ENCODE data around the gene DUS4L. TPM values are rescaled to one million over a fixed set of nuclear protein-coding genes. Genes with fewer than 3 reads are reported as not detected.

The DUS4L gene
- total and polyA plus RNA-seq, 7 experiments from 2014 or later: 7.5 to 14.1 (median 10.4) TPM

DNA sequence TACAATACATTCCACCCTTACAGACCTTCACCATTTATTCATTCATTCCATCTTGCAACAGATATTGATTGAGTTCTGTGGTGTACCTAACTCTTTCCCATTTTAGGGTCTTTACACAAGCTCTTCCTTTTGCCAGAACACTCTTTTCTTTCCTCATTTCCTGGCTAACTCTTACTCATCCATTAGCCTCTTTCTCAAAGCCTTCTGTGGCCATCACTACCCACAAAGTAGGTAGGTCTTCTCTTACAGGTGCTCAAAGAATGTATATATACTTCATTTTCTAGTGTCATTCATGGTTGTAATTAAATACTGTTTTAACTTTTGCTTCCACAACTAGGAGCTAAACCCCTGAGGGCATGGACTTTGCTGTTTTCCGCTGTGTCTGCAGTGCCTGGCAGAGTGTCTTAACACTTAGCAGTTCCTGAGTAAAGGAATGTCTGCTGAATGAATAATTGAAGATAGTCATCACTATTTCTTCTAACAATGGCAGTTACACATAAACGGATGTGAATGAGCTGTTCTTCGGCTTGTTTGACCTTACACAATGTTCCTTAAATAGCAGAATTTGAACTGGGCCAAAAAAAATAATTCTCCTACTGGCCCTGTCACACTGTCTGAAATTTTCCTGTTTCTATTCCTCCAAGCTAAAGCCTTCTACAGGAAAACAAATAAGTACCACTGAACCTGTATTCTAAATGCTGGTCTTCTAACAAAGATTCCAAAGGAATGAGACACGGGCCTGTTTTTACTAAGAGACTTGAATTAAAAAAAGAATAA lies 31.4 kb downstream of the DUS4L start:
- H3K4me3 Mint-ChIP-seq: no peak overlapping the region
- H3K27me3 Mint-ChIP-seq: no peaks in the 10 kb centered on the region
- intact Hi-C loops (cut with micrococcal nuclease): no loop called here
- ATAC-seq (no peak), DNase-seq (no peak)
- CTCF ChIA-PET: no interaction called here
- Histone ChIP-seq H3K9me3 (ENCODE audit: control insufficient read depth in 2 of 3, low read length in 3 of 3) (no peaks in the 10 kb centered on the region), H3K27ac (ENCODE audit: low read depth, low read length) (no peak overlapping the region), H3K4me1 (ENCODE audit: control insufficient read depth in 2 of 2, insufficient read depth in 2 of 2, low read length in 2 of 2) (no peaks in the 10 kb centered on the region), H3K36me3 (ENCODE audit: control insufficient read depth in 2 of 3, insufficient read depth in 3 of 3, low read length in 3 of 3) (peaks cover 0 to 6% (median 0%) of the 10 kb centered on the region in 3 experiments), H3K4me3 (ENCODE audit: low read length) (no peak overlapping the region), H3K27me3 (ENCODE audit: control insufficient read depth in 2 of 2, insufficient read depth in 2 of 2, low read length in 2 of 2) (no peaks in the 10 kb centered on the region)
- H3K27ac Mint-ChIP-seq: no peak overlapping the region
- H3K4me1 Mint-ChIP-seq: peaks cover 0 to 4% (median 0%) of the 10 kb centered on the region in 7 donors
- POLR2A ChIA-PET: interaction anchor here (1.1 to 1.4 kb wide), 2 partner anchors 11 to 13 kb away, joined by 3 read pairs; no protein-coding TSS in a partner anchor
- no peaks in the 10 kb centered on the region for H3K9me3 Mint-ChIP-seq
- H3K36me3 Mint-ChIP-seq: peaks cover 0 to 25% (median 9%) of the 10 kb centered on the region in 5 donors

DNA sequence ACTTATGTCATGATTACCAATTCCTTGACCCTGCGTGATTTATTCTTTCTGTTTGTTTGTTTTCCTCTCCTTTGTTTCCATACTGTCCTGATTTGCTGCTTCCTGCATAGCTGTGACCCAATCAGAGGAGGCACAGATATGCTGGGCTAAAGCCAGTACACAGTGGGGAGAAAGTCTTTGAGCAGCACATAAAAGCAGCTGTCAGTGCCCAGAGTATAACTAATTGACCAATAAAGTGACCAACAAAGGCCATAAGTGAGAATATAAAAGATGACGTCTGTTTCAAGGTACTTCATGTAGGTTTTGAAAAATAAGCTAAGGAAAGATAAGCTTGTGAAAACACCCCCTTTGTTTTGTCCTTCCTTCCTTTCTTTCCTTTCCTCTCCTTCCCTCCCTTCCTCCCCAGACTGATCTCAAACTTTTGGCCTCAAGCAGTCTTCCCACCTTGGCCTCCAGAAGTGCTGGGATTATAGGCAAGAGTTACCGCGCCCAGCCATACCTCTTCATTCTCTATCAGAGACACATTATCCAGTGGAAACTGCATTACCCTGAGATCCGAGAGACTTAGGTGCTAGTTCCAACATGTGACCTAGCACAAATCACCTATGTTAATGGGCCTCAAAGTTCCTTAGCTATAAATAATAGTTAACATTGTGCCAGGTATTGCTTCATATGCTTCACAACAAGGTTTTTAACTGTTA lies 33.3 kb downstream of the DUS4L start:
- POLR2A ChIA-PET: no interaction called here
- ATAC-seq: no peak
- no peak overlapping the region for H3K4me3 Mint-ChIP-seq

DNA sequence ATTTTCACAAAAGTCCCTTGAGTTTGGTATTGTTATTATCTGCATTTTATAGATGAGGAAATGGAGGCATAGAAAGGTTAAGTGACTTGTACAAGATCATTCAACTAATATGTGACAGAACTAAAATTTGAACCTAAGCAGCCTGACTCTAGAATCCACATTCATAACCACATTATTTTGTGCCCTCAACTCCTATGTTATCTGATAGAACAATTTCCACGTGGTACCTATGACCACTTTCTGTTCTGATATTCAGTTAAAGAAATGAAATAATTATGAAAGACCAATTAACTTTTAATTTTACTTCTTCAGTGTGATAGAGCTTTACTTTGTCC lies 33.8 kb downstream of the DUS4L start:
- Histone ChIP-seq H3K9me3 (ENCODE audit: control insufficient read depth in 2 of 3, low read length in 3 of 3) (no peaks in the 10 kb centered on the region), H3K27me3 (ENCODE audit: control insufficient read depth in 2 of 2, insufficient read depth in 2 of 2, low read length in 2 of 2) (no peaks in the 10 kb centered on the region), H3K4me1 (ENCODE audit: control insufficient read depth in 2 of 2, insufficient read depth in 2 of 2, low read length in 2 of 2) (no peaks in the 10 kb centered on the region), H3K4me3 (ENCODE audit: low read length) (no peak overlapping the region), H3K27ac (ENCODE audit: low read depth, low read length) (no peak overlapping the region), H3K36me3 (ENCODE audit: control insufficient read depth in 2 of 3, insufficient read depth in 3 of 3, low read length in 3 of 3) (peaks cover 0 to 6% (median 0%) of the 10 kb centered on the region in 3 experiments)
- ChIA-PET POLR2A (no interaction called here), CTCF (no interaction called here)
- intact Hi-C loops (cut with micrococcal nuclease): loop anchor here in 1 of 2 donors (2.0 kb wide), 1 partner anchor 15 kb away; no protein-coding TSS in a partner anchor
- no peak overlapping the region for H3K4me3 Mint-ChIP-seq
- ATAC-seq (no peak), DNase-seq (no peak)
- peaks cover 0 to 29% (median 12%) of the 10 kb centered on the region in 5 donors for H3K36me3 Mint-ChIP-seq
- H3K27ac Mint-ChIP-seq: no peak overlapping the region
- peaks cover 0 to 3% (median 0%) of the 10 kb centered on the region in 7 donors for H3K4me1 Mint-ChIP-seq
- no peaks in the 10 kb centered on the region for H3K9me3 Mint-ChIP-seq
- no peaks in the 10 kb centered on the region for H3K27me3 Mint-ChIP-seq

More for the DNA sequence above, 33.3 kb downstream of the DUS4L start:
- CTCF ChIA-PET: no interaction called here
- Histone ChIP-seq H3K4me1 (ENCODE audit: control insufficient read depth in 2 of 2, insufficient read depth in 2 of 2, low read length in 2 of 2) (no peaks in the 10 kb centered on the region), H3K27ac (ENCODE audit: low read depth, low read length) (no peak overlapping the region), H3K36me3 (ENCODE audit: control insufficient read depth in 2 of 3, insufficient read depth in 3 of 3, low read length in 3 of 3) (peaks cover 0 to 6% (median 0%) of the 10 kb centered on the region in 3 experiments), H3K27me3 (ENCODE audit: control insufficient read depth in 2 of 2, insufficient read depth in 2 of 2, low read length in 2 of 2) (no peaks in the 10 kb centered on the region), H3K9me3 (ENCODE audit: control insufficient read depth in 2 of 3, low read length in 3 of 3) (no peaks in the 10 kb centered on the region), H3K4me3 (ENCODE audit: low read length) (no peak overlapping the region)
- intact Hi-C loops (cut with micrococcal nuclease): loop anchor here in 1 of 2 donors (2.0 kb wide), 1 partner anchor 14 kb away; no protein-coding TSS in a partner anchor
- DNase-seq: no peak
- Mint-ChIP-seq H3K27me3 (no peaks in the 10 kb centered on the region), H3K36me3 (peaks cover 0 to 29% (median 12%) of the 10 kb centered on the region in 5 donors), H3K9me3 (no peaks in the 10 kb centered on the region), H3K27ac (no peak overlapping the region), H3K4me1 (peaks cover 0 to 3% (median 0%) of the 10 kb centered on the region in 7 donors)

DNA sequence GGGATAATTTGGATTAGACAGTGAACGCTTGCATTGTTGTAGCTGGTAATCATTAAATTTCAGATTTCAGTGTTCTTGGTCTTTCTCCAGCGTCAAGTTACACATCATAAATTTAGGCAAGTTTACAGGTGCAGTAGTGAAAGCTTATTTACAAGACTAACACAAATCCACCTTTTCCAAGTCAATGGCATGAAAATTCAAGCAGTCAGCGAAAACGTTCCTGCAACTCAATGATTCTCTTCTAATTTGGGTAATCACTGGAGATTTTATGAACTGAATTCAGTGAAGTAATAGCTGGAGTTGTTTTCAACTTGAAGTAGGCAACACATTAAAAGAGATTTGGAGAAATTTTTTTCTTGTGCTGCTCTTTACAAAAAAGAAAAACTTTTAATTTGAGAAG lies 34.2 kb downstream of the DUS4L start:
- no peak overlapping the region for H3K27ac Mint-ChIP-seq
- CTCF ChIA-PET: no interaction called here
- peaks cover 0 to 29% (median 12%) of the 10 kb centered on the region in 5 donors for H3K36me3 Mint-ChIP-seq
- H3K4me1 Mint-ChIP-seq: peaks cover 0 to 3% (median 0%) of the 10 kb centered on the region in 7 donors
- no peaks in the 10 kb centered on the region for H3K9me3 Mint-ChIP-seq
- no peaks in the 10 kb centered on the region for H3K27me3 ChIP-seq (ENCODE audit: control insufficient read depth in 2 of 2, insufficient read depth in 2 of 2, low read length in 2 of 2)
- H3K27ac ChIP-seq (ENCODE audit: low read depth, low read length): no peak overlapping the region
- peaks cover 0 to 6% (median 0%) of the 10 kb centered on the region in 3 experiments for H3K36me3 ChIP-seq (ENCODE audit: control insufficient read depth in 2 of 3, insufficient read depth in 3 of 3, low read length in 3 of 3)
- H3K4me3 ChIP-seq (ENCODE audit: low read length): no peak overlapping the region
- intact Hi-C loops (cut with micrococcal nuclease): loop anchor here in 1 of 2 donors (2.0 kb wide), 1 partner anchor 15 kb away; no protein-coding TSS in a partner anchor
- no peaks in the 10 kb centered on the region for H3K9me3 ChIP-seq (ENCODE audit: control insufficient read depth in 2 of 3, low read length in 3 of 3)
- no peaks in the 10 kb centered on the region for H3K27me3 Mint-ChIP-seq
- POLR2A ChIA-PET: no interaction called here
- H3K4me1 ChIP-seq (ENCODE audit: control insufficient read depth in 2 of 2, insufficient read depth in 2 of 2, low read length in 2 of 2): no peaks in the 10 kb centered on the region
- DNase-seq: no peak
- H3K4me3 Mint-ChIP-seq: no peak overlapping the region
- no peak for ATAC-seq

DNA sequence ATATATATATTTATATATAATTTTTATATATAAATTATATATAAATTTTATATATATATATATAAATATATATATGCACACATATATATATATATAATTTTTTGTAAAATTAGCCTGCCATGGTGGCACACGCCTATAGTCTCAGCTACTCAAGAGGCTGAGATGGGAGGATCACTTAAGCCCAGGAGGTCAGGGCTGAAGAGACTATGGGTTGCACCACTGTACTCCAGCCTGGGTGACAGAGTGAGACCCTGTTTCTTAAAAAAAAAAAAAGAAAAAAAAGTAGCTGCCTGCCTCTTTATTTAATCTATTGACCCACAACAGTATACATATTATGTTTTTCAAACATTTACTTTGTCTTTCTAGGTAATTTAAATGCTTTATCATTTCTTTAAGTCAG lies 35.5 kb downstream of the DUS4L start:
- ChIA-PET CTCF (no interaction called here), POLR2A (no interaction called here)
- no peaks in the 10 kb centered on the region for H3K9me3 ChIP-seq (ENCODE audit: control insufficient read depth in 2 of 3, low read length in 3 of 3)
- Mint-ChIP-seq H3K9me3 (no peaks in the 10 kb centered on the region), H3K27ac (no peak overlapping the region), H3K4me1 (peaks cover 0 to 3% (median 0%) of the 10 kb centered on the region in 7 donors), H3K36me3 (peaks cover 0 to 27% (median 15%) of the 10 kb centered on the region in 5 donors), H3K27me3 (no peaks in the 10 kb centered on the region), H3K4me3 (no peak overlapping the region)
- no peak for ATAC-seq
- H3K27ac ChIP-seq (ENCODE audit: low read depth, low read length): no peak overlapping the region
- H3K4me1 ChIP-seq (ENCODE audit: control insufficient read depth in 2 of 2, insufficient read depth in 2 of 2, low read length in 2 of 2): no peaks in the 10 kb centered on the region
- H3K36me3 ChIP-seq (ENCODE audit: control insufficient read depth in 2 of 3, insufficient read depth in 3 of 3, low read length in 3 of 3): peaks cover 0 to 6% (median 0%) of the 10 kb centered on the region in 3 experiments
- H3K4me3 ChIP-seq (ENCODE audit: low read length): no peak overlapping the region
- no peak for DNase-seq
- H3K27me3 ChIP-seq (ENCODE audit: control insufficient read depth in 2 of 2, insufficient read depth in 2 of 2, low read length in 2 of 2): no peaks in the 10 kb centered on the region
- intact Hi-C loops (cut with micrococcal nuclease): no loop called here

DNA sequence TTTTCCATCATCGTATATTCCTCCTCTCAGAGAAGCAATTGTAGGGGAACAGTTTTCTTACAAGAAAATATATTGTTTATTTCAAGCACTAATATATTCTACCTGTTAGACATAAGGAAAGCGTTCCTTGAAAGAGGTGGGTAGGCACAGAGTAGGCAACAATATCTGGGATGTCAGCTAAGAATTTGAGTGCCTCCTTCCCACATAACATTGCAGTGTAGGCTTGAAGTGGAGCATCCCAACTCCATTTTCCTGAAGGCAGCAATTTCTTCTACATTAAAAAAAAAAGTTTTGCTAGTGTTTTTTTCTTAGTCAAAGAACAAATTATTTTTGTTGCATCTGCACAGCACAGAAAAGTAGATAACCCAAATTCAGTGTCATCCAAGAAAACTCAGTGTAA lies 37.0 kb downstream of the DUS4L start:
- ATAC-seq (no peak), DNase-seq (no peak)
- no peak overlapping the region for H3K4me3 Mint-ChIP-seq
- no peak overlapping the region for H3K4me3 ChIP-seq (ENCODE audit: low read length)
- H3K9me3 Mint-ChIP-seq: no peaks in the 10 kb centered on the region
- H3K27ac ChIP-seq (ENCODE audit: low read depth, low read length): no peak overlapping the region
- H3K36me3 Mint-ChIP-seq: peaks cover 0 to 20% (median 16%) of the 10 kb centered on the region in 5 donors
- no peaks in the 10 kb centered on the region for H3K9me3 ChIP-seq (ENCODE audit: control insufficient read depth in 2 of 3, low read length in 3 of 3)
- no peak overlapping the region for H3K27ac Mint-ChIP-seq
- no peaks in the 10 kb centered on the region for H3K27me3 ChIP-seq (ENCODE audit: control insufficient read depth in 2 of 2, insufficient read depth in 2 of 2, low read length in 2 of 2)
- ChIA-PET CTCF (no interaction called here), POLR2A (no interaction called here)
- no peaks in the 10 kb centered on the region for H3K27me3 Mint-ChIP-seq
- no peaks in the 10 kb centered on the region for H3K4me1 ChIP-seq (ENCODE audit: control insufficient read depth in 2 of 2, insufficient read depth in 2 of 2, low read length in 2 of 2)
- H3K36me3 ChIP-seq (ENCODE audit: control insufficient read depth in 2 of 3, insufficient read depth in 3 of 3, low read length in 3 of 3): no peaks in the 10 kb centered on the region
- intact Hi-C loops (cut with micrococcal nuclease): no loop called here
- peaks cover 0 to 9% (median 0%) of the 10 kb centered on the region in 7 donors for H3K4me1 Mint-ChIP-seq

Measured in naive thymus-derived CD4-positive, alpha-beta T cell (primary cell).